ENCODE results near the gene ITGBL1.
"Not testable (repeated sequence)": the region's sequence is repeated elsewhere in the genome, so short reads cannot be mapped to it uniquely, and the experiment has no call there.

ITGBL1 gene

GRCh38 chr13:101514100-101514499 lies 61.6 kb downstream of the ITGBL1 start:
- DNase-seq (ENCODE audit: low spot score), result no peak

- peak; percentile 20 for DNase-seq (ENCODE audit: low spot score)
Observed at GRCh38 chr13:101514695-101515275, 62.3 kb downstream of the ITGBL1 start.

GRCh38 chr13:101515504-101515903 lies 63.0 kb downstream of the ITGBL1 start:
- DNase-seq (ENCODE audit: low spot score), result no peak

DNA sequence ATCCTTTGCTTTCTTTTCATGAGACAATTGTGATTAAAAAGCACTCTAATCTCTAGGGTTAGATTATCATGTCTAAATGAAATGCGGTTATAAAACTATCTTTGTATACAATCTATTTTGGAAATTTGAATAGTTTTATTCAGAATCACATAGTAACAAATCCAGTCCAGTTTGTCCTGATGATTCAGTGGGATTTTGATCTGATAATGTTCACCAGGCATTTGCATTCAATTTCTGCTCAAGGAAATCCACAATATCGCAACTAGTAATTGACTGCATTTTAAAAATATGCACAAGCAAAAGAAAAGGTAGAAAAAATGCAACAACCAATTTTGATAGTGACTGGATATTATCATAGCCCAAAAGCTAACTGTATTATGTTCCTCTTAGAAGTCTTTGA lies 63.8 kb downstream of the ITGBL1 start:
- DNase-seq (ENCODE audit: low spot score), result no peak

DNA sequence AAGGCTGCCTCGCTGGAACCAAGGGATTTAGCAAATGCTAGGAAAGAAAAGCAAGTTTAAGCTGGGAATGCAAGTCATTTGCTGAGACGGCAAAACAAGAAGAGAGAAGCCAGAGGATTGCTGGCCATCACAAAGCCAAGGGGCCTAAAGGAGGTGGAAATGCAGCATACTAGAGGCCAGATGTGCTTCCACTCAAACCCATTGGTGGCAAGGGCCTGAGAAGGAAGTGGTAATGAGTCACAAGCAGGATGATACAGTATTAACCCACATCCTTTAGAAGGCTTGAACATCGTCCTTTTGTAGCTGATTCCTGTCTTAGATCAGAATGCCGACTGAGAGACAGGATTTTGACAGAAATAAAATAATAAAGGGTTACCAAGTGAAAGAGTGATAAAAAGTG lies 68.2 kb downstream of the ITGBL1 start:
- no peak for DNase-seq (ENCODE audit: low spot score)

- no peak for DNase-seq (ENCODE audit: low spot score)
Observed at GRCh38 chr13:101521371-101521770, 68.9 kb downstream of the ITGBL1 start.

- DNase-seq (ENCODE audit: low spot score), result no peak
Observed at GRCh38 chr13:101522607-101523006, 70.1 kb downstream of the ITGBL1 start.

GRCh38 chr13:101523154-101524131 lies 71.0 kb downstream of the ITGBL1 start:
- DNase-seq (ENCODE audit: low spot score), result no peak

GRCh38 chr13:101527130-101527529 lies 74.7 kb downstream of the ITGBL1 start:
- DNase-seq (ENCODE audit: low spot score), result no peak

- DNase-seq (ENCODE audit: low spot score), result no peak
Observed at GRCh38 chr13:101529422-101529821, 76.9 kb downstream of the ITGBL1 start.

DNA sequence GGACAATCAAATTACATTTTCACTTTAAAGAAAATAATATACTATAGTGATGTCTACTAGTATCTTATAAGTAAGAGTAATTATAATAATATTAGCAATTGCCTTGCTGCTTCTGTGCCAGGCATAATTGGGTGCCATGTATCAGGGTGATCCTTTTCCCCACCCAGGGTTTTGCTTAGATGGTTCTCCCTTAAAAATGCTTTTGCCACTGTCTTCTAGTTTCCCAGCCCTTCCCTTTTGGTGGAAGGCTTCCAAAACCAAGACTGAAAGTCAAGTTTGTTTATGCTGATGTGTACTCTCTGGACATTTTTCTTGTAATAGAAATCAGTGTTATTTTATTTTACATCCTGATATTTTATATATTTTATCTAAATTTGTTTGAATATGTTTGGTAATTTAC lies 77.8 kb downstream of the ITGBL1 start:
- DNase-seq (ENCODE audit: low spot score), result no peak

DNA sequence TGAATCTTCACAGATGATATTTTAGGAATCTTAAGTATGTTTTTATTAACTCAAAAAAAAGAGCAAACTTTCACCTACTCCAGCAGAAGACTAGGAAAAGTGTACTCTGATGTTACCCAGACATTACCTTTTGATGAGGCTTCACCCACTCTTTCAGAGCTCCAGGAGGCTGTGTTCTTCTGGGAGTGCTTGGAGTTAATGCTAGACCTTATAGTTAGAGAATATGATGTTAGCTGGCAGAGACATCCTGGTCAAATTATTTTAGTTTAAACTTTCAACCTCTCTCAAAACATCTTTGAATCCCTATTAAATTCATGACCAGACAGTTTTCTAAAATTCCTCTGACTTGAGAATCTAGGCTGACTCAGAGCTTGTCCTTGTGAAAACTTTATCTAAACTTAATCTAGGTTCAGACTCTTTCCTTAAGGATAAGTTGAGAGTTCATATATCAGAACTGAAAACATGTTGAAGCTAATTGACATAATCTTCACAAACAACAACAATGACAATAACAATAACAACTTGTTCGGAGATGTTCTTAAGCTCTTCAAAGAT lies 82.8 kb downstream of the ITGBL1 start:
- no peak for DNase-seq (ENCODE audit: low spot score)

DNA sequence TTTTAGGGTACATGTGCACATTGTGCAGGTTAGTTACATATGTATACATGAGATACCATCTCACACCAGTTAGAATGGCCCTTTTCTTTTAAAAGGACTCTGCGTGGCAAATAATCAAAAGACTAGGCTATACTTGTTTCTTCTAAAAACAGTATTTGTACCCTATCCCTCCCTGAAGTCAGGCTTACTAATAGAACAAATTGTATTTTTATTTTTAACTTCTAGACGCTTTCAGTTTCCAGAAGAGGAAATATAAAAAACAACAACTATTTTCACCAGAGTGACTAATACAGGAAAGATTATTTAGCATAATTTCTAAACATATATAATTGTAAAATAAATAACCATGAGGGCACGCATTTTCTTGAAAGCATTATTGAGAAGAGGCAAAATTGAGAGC lies 83.6 kb downstream of the ITGBL1 start:
- DNase-seq (ENCODE audit: low spot score), result no peak

DNA sequence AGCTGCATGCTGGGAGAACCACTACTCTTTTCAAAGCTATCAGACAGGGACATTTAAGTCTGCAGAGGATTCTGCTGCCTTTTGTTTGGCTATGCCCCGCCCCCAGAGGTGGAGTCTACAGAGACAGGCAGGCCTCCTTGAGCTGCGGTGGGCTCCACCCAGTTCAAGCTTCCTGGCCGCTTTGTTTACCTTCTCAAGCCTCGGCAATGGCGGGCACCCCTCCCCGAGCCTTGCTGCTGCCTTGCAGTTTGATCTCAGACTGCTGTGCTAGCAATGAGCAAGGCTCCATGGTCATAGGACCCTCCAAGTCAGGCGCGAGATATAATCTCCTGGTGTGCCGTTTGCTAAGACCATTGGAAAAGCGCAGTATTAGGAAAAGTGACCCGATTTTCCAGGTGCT lies 92.1 kb downstream of the ITGBL1 start:
- DNase-seq (ENCODE audit: low spot score), result not testable (repeated sequence)

GRCh38 chr13:101544979-101545378 lies 92.5 kb downstream of the ITGBL1 start:
- no peak for DNase-seq (ENCODE audit: low spot score)

- no peak for DNase-seq (ENCODE audit: low spot score)
Observed at GRCh38 chr13:101545521-101545920, 93.0 kb downstream of the ITGBL1 start.

DNA sequence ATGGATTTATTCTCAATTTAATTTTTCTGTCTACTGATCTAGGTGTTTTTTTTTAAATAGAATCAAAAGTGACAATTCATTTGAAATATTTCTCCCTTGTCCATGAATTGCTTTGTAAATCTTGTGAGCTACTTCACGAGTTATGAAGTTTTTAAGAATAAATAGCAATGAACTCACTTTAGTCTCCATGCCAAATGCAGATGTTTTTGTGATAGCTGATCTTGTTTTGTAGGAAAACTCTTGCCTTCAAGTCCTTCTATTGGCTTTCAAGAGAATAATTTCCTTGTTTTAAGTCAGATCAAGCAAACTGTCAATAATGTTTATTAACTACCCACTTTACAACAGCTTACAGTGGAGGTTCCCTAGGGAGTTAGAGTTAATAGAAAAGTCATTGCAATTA lies 99.8 kb downstream of the ITGBL1 start:
- DNase-seq (ENCODE audit: low spot score), result no peak

DNA sequence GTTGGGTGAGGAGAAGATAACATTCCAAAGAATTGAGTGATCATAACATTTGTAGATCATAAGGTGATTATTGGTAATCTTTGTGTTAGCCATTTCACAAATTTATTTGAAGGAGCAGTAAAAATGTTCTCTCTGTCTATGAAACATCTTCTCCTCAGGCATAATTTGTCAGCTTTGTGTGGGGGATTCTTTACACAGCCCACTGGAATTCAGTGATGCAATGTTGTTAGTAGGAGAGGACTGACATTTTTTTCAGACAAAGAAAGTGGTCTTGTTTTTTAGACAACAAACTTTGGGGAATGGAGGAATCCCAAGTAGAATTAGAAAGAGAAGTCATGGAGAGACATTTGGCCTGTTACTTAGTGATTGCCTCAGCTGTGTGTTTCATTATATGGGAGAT lies 100.3 kb downstream of the ITGBL1 start:
- no peak for DNase-seq (ENCODE audit: low spot score)

DNA sequence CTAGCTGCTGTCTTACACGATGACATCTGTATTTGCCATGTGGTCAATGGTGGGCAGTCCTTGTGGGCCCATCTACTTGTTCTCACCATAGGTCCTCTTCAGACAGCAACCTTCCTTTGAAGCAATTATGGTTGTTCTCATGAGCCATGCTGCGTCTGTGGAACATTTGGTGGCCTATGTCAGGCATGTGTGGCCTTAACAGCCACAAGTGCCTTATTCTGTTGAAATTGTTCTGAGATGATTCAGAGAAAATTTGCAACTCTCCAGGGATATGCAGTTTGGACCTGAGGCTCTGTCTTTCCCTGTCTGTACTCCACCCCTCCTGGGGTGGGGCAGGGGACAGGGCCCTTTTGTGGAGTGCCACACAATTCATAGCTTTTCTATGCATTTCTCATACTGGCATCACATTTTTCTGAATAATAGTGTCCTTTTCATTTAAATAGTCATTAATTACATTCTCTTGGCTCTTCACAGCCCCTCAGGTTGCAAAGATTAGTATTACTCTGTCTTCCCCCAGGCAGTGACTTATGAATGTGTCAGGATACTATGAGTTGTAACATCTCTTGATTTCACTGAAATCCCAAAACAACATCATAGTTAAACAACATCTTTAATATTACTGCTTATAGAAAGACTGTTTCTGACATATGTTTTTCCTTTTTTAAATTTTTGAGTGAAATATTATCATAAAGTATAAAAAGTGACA lies 102.1 kb downstream of the ITGBL1 start:
- DNase-seq (ENCODE audit: low spot score), result no peak

DNA sequence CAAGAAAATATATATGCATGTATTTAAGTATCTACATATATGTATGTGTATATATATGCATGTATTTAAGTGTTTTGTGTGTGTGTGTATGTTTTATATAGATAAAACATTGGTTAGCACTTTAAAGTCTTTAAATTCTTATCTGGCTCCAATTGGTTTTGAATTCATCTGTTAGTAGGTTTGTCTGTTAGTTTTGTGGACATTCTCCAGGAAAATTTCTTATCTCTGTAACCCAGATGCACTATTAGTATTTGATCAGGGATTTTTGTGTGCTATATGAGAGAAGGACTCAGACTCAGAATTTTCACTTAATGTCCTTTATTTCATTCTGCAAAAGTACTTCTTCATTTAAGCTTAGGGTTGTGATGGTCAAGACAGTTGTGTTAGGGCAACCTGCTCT lies 103.1 kb downstream of the ITGBL1 start:
- no peak for DNase-seq (ENCODE audit: low spot score)

DNA sequence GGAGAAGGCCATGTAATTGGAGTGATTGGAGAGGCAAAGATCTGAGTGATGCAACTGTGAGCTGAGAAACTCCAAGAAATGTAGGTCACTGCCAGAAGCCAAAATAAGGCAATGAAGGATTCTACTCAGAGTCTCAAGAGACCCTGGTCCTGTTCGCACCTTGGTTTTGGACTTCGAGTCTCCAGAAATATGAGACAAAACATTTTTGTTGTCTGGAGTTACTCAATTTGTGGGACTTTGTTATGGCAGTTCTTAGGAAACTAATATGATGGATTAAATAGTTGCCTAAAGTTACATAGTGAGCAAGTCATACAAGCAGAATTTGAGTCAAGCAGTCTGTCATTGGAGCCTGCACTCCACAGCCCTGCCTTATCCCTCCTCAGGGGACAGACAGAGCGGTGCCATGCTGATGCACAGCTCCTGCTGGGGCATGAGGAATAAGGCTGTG lies 104.2 kb downstream of the ITGBL1 start:
- DNase-seq (ENCODE audit: low spot score), result no peak

DNA sequence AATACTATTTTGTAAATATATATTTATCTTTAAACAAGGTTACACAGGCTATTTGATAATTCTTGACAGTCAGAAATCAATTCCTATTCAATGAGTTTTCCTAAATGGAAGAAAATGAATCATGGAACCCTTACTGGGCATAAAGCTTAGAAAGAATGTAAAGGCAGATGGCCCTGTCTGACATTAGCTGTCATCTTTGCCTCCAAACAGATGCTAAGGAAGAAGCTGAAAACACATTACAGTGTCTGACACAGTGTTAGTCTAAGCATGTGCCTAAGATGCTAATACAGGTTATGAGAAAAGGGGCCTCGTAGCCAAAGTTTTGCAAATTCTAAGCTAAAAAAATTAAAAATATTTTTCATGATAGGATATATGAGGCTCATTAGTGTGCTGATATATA lies 112.8 kb downstream of the ITGBL1 start:
- DNase-seq (ENCODE audit: low spot score), result no peak

DNA sequence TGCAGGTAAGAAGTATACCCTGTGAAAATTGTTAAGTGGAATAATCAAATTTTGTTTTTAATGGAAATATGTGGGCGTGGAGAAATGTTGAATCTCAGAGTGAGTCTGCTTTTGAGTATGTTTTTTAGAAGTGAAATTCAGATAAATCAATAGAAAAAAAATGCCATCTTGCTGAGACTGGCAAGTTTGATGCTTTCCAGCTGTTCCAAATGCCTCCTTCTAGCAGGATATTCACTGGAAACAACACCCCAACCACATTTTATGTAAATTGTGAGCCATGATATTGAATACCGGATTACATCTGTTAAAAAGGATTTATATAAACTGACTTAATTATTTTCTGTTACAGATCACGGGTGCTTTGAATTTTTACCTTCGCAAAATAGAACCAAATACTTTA lies 115.4 kb downstream of the ITGBL1 start:
- no peak for DNase-seq (ENCODE audit: low spot score)

Measured in iPS-NIHi11 (cell line).